GM15510 (cell line): Measurements from ENCODE around the gene FOXK2.
A peak's percentile ranks its signal among the peaks of the same experiment; 100 is the strongest.

ENCODE experiments used
- POLR2A ChIP-seq: IDR thresholded peaks from 3 replicates; pipeline ENCODE4 v1.6.1; 2011; ENCODE audit warnings: borderline replicate concordance; ENCODE audit not compliant: insufficient read length; ENCODE audit errors: extremely low read depth

Gene FOXK2

GRCh38 chr17:82627405-82627804 is 107.9 kb downstream of the FOXK2 start:
- TF ChIP-seq POLR2A: no peak

DNA sequence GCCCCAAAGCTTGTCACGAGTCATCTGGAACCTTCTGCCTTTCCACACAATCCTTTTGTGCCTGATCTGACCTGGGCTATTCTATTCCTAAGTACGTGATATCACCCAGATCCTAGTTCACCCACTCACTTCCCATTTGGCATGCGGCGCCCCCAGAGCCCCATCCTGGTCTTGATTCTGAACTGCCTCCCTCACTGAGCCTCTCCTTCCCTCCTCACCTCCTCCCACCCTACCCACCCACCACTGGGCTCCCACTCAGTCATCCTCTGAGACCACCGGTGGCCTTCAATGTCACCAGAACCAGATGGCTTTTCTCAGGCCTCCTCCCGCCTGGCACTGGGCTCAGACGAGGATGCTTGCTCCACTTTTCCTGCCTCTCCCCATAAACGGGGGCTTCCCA is 110.2 kb downstream of the FOXK2 start:
- no peak for TF ChIP-seq POLR2A

DNA sequence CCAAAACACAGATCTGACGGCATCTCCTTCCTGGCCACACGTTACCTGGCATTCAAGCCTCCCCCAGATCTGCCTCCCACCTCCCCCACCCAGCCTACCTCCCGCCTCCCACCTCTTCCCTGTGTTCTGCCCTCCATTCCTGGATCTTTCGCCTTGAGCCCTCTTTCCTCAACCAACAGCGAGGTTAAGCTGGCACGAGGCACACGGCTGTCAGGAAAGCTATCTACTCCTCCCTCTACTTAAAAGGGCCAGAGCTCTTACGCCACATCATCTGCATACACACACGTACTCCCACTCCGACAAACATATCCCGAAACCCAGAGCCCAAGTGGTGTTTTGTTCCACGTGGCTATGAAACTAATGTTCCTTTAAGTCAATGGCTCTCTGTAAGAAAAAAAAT is 110.7 kb downstream of the FOXK2 start:
- no peak for TF ChIP-seq POLR2A

DNA sequence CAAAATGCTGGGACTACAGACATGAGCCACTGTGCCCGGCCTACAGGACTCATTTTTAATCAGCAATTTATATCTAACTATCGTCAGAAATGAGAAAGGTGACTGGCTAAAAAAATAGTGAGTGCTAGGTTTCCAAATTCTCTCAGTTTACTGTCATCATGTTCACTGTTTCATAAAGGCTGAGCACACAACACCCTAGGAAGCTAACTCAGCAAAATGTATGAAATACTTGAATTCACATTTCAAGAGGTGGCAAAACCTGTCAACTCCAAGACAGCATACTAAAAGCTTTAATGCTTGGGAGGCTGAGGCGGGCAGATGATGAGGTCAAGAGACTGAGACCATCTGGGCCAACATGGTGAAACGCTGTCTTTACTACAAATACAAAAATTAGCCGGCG is 112.0 kb downstream of the FOXK2 start:
- no peak for TF ChIP-seq POLR2A

DNA sequence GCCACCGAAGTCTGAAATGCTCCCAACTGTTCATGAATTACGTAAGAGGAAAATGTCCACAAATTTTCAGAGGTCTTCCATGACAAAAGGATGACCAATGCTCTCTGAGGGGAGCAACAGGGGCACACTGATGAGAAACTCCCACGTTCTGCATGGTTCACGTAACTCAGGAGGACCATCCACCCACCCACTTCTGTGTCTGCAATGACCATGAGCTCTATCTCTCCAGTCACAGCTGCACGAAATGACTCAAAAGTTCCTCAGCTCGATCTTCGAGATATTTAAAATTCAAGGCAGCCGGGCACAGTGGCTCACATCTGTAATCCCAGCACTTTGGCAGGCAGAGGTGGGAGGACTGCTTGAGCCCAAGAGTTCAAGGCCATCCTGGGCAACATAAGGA is 112.9 kb downstream of the FOXK2 start:
- TF ChIP-seq POLR2A: no peak

DNA sequence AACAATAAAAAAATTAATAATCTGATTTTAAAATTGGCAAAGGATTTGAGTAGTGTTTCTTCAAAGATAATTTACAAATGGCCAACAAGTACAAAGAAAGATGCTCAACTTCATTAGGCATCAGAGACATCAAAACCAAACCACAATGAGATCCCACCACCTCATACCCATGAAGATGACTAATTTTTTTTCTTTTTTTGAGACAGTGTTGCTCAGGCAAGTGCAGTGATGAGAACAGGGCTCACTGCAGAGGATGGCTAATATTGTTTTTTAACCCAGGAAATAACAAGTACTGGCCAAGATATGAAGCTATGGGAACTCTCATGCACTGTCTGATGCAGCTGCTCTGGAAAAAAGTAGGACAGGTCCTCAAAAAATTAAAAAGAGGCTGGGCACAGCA is 113.8 kb downstream of the FOXK2 start:
- no peak for TF ChIP-seq POLR2A

DNA sequence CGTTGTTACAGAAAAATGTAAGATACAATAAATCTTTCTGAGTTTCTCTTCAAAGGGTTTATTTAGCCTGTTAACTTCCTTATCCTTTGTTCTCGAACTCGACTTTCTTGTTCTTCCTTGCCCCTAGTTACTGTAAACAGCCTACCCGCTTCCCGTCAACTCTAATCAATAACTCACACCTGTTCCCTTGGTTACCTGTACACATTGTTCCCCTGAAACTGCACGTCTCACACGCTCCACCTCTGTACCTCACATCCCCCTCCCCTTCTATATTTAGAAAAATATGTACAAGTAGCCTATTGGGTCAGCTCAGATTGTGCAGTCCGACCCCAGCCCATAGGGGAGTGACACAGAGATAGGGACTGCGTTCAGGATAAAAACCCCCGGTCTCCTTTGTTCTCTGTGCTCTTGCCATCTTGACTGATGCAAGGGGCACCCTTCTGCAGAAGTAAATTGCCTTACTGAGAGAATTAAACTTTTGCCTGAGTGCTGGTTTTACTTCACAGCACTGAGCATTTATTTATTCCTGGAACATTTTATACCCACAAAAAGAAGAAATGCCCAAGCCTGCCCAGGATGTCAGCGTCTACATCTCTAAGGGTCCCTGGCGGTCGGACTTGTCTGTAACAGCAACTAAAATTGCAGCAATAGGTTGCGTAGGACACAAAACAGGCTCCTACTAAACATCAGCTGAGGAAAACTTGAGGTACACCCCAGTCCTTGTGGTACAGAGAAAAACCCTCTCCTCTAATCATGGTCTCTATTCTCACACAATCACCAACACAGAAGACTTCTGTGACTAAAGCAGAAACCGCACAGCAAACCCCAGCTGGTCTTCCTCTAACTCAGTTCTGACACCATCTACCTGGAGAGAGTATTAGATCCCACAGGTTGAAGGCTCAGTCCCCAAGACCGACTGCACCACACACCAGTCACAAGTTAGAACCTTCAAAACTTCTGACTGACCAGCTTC is 117.4 kb downstream of the FOXK2 start:
- TF ChIP-seq POLR2A: no peak

DNA sequence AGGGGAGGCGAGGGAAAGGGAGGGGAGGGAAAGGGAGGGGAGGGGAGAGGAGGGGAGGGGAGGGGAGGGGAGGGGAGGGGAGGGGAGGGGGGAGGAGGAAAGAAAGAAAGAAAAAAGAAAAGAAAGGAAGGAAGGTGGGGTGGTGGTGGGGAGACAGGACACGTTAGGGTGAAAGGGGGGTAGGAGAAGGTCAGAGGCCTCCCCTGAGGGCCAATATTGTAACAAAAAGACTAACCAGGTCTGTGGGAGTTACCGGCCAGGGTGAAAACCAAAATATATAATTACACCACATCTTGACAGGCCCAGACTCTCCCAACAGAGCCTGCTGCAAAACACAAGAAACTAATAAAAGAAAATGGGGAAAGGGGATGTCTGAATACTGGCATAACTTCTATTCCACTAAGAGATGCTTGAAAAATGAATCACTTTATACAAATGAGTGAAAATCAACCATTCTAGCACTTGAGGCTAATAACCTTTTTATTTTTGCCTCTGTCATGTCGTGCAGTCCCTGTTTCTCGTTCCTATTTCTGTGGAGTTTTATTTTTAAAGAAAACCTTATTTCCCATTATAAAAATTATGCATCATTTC is 118.7 kb downstream of the FOXK2 start:
- no peak for TF ChIP-seq POLR2A

DNA sequence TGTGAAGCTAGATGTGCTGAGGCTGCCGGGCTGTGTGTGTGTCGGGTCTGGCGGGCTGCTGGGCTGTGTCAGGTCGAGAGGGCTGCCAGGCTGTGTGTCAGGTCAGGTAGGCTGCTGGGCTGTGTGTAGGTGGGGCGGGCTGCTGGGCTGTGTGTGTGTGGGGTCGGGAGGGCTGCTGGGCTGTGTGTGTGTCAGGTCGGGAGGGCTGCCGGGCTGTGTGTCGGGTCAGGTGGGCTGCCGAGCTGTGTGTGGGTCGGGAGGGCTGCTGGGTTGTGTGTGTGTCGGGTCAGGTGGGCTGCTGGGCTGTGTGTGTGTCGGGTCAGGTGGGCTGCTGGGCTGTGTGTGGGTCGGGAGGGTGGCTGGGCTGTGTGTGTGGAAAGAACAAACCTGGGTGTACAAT is 120.1 kb downstream of the FOXK2 start:
- TF ChIP-seq POLR2A: no peak

GRCh38 chr17:82640036-82640435 is 120.5 kb downstream of the FOXK2 start:
- TF ChIP-seq POLR2A: no peak

GRCh38 chr17:82642022-82642421 is 122.5 kb downstream of the FOXK2 start:
- TF ChIP-seq POLR2A: no peak

GRCh38 chr17:82644148-82644547 is 124.6 kb downstream of the FOXK2 start:
- TF ChIP-seq POLR2A: no peak

GRCh38 chr17:82645516-82645915 is 126.0 kb downstream of the FOXK2 start:
- no peak for TF ChIP-seq POLR2A

DNA sequence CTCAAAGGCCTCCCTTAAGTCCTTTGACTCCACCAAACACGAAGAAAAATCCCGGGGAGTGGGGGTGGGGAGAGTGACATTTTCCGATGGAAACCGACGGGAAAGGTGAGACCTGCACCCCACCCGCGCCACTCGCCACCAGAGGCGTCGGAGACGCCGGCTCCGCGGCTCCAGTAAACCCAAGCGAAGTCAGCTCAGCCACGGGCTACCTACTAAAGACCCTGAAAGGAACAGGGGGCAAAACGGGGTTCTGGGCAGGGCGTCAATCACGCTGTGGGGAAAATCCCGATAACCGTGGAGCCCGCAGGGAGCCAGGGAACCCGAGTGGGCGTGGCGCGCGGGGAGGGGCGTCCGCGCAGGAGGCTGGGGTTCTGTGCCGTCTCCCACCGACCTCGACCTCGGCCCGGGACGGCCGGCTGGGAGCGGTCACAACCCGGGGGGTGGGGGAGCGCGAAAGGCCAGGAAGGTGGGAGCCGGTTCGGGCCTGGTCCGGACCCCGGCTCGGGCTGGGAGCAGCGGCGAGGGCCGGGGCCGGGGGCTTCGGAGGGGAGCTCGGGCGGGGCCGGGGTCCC is 128.1 kb downstream of the FOXK2 start:
- no peak for TF ChIP-seq POLR2A

- peak; percentile 97 for TF ChIP-seq POLR2A
These were observed 128.7 kb downstream of the FOXK2 start, which contains the start of gene WDR45B for GRCh38 chr17:82648165-82648668. Gene WDR45B (minus strand): TSS chr17:82648444. CDS start chr17:82648340, 104 bp downstream.
